HepG2 (cell line): ENCODE measurements around the gene ANKEF1. TPM values are rescaled to one million over a fixed set of nuclear protein-coding genes. Genes with fewer than 3 reads are reported as not detected.
A peak's percentile ranks its signal among the peaks of the same experiment; 100 is the strongest.

ENCODE experiments used
- ATAC-seq: fragments of 200-7000 bp; cut with Tn5 transposase; 3 replicates; pipeline ENCODE4 v1.9.1; 2020; ENCODE audit warnings: mild to moderate bottlenecking, moderate library complexity
- Bru-seq: library from RNA; stranded (reverse); fragments of 400-500 nt; gene quantifications from one replicate; lab custom pipeline; 2021; lab: Mats Ljungman, UMichigan
- BruChase-seq, 2 experiments: library from RNA; stranded (reverse); fragments of 400-500 nt; gene quantifications; one replicate each; lab custom pipeline; 2021; lab: Mats Ljungman, UMichigan
- BruUV-seq: library from RNA; stranded (reverse); fragments of 400-500 nt; replicated peaks from 2 replicates; lab custom pipeline; 2021; lab: Mats Ljungman, UMichigan
- CTCF ChIA-PET: fragments of 300-600 bp; formaldehyde crosslinking; extraction: SDS; loops from one replicate; lab custom pipeline; 2021; ENCODE audit warnings: low total read pairs, inconsistent platforms, low intra/inter-chr PET ratio; lab: Yijun Ruan, JAX
- POLR2A ChIA-PET: fragments of 350-600 bp; sonication (Branson Sonifier 250); formaldehyde crosslinking; loops from one replicate; lab custom pipeline; 2020; ENCODE audit warnings: antibody characterized with exemption, inconsistent platforms; lab: Yijun Ruan, JAX
- DNase-seq: peaks from one replicate; pipeline ENCODE4 v3.0.0-alpha.2; 2015; ENCODE audit warnings: low spot score
- FAIRE-seq: peaks from 3 replicates; lab custom pipeline; 2011; peaks lifted over from hg19 to GRCh38; lab: Jason Lieb, UNC
- H2AFZ ChIP-seq: one replicate; pipeline ENCODE4 v1.6.1; 2011; ENCODE audit warnings: low read length, inconsistent platforms
- H3K27ac ChIP-seq: fragments of 300-600 bp; 3 replicates; pipeline ENCODE4 v1.8.0; 2011; ENCODE audit warnings: mixed run types, mild to moderate bottlenecking, mixed read lengths, low read length, inconsistent platforms; ENCODE audit not compliant: insufficient read depth; ENCODE audit errors: extremely low read length
- H3K27me3 ChIP-seq, 2 experiments: fragments of 200-600 bp in 1 of 2; 2 replicates in 1 of 2; 3 replicates in 1 of 2; pipeline versions ENCODE4 v1.6.0 to v1.8.0; 2011; ENCODE audit warnings: low read length in 2 of 2, mild to moderate bottlenecking in 2 of 2, moderate library complexity in 2 of 2, inconsistent platforms in 1 of 2; ENCODE audit not compliant: insufficient read depth in 2 of 2, control insufficient read depth in 1 of 2
- H3K36me3 ChIP-seq, 2 experiments: fragments of 200-600 bp in 1 of 2; replicated peaks in 1 of 2; 2 replicates in 1 of 2; 3 replicates in 1 of 2; pipeline versions ENCODE4 v1.5.1 to v1.8.0; 2011; ENCODE audit warnings: low read length in 2 of 2, inconsistent platforms in 1 of 2; ENCODE audit not compliant: insufficient read depth in 2 of 2, control insufficient read depth in 1 of 2
- H3K4me1 ChIP-seq: 2 replicates; pipeline ENCODE4 v1.5.1; 2012; ENCODE audit warnings: low read length, inconsistent platforms; ENCODE audit not compliant: insufficient read depth
- H3K4me2 ChIP-seq: 2 replicates; pipeline ENCODE4 v1.6.0; 2011; ENCODE audit warnings: low read depth, low read length, inconsistent platforms
- H3K4me3 ChIP-seq, 3 experiments: fragments of 200-600 bp in 1 of 3; sonication (generic), shearing (Covaris generic) in 1 of 3; replicated peaks in 1 of 3; 2 replicates each; pipeline ENCODE4 v1.5.1; 2011 to 2016; ENCODE audit warnings: low read length in 3 of 3, inconsistent platforms in 2 of 3, low read depth in 2 of 3, mild to moderate bottlenecking in 2 of 3, control low read depth in 1 of 3, mixed read lengths in 1 of 3; ENCODE audit not compliant: insufficient read depth in 1 of 3
- H3K79me2 ChIP-seq: one replicate; pipeline ENCODE4 v1.6.1; 2011; ENCODE audit warnings: low read length, inconsistent platforms; ENCODE audit not compliant: insufficient read depth
- H3K9ac ChIP-seq: 2 replicates; pipeline ENCODE4 v1.6.0; 2011; ENCODE audit warnings: mild to moderate bottlenecking, low read depth, low read length, inconsistent platforms; ENCODE audit not compliant: insufficient read depth
- H3K9me3 ChIP-seq: 2 replicates; pipeline ENCODE4 v1.5.1; 2012; ENCODE audit warnings: mild to moderate bottlenecking, low read length
- H4K20me1 ChIP-seq: 2 replicates; pipeline ENCODE4 v1.6.0; 2011; ENCODE audit warnings: inconsistent platforms, mild to moderate bottlenecking, low read length, moderate library complexity; ENCODE audit not compliant: insufficient read depth
- CENPT ChIP-seq: sonication (generic); formaldehyde crosslinking; IDR thresholded peaks from 2 replicates; pipeline ENCODE4 v1.8.0; 2022; ENCODE audit warnings: low read depth, mild to moderate bottlenecking, moderate library complexity, missing genetic modification reagents
- EZH2 ChIP-seq: conservative IDR thresholded peaks from 2 replicates; pipeline ENCODE4 v1.6.1; 2012; ENCODE audit warnings: mild to moderate bottlenecking, low read depth, low read length, moderate library complexity
- FIP1L1 ChIP-seq: fragments of 200-400 bp; formaldehyde crosslinking; IDR thresholded peaks from 2 replicates; pipeline ENCODE4 v1.6.1; 2018; ENCODE audit warnings: low read depth, mild to moderate bottlenecking, low read length, moderate library complexity, borderline replicate concordance; ENCODE audit not compliant: insufficient read depth
- FOXA1 ChIP-seq, 2 experiments: fragments of 450-650 bp in 1 of 2; sonication (generic) in 1 of 2; formaldehyde crosslinking in 1 of 2; IDR thresholded peaks; 2 replicates each; pipeline versions ENCODE4 v1.4.0 to v1.6.1; 2016 to 2020; ENCODE audit warnings: missing genetic modification reagents in 1 of 2
- LCORL ChIP-seq, 2 experiments: fragments of 450-650 bp in 1 of 2; sonication (generic) in 1 of 2; formaldehyde crosslinking in 1 of 2; IDR thresholded peaks; 2 replicates each; pipeline versions ENCODE4 v1.5.0 to v1.6.1; 2017 to 2020; ENCODE audit warnings: antibody characterized with exemption in 1 of 2, missing genetic modification reagents in 1 of 2
- ZBTB38 ChIP-seq: sonication (generic); formaldehyde crosslinking; IDR thresholded peaks from 2 replicates; pipeline ENCODE4 v1.5.1; 2020; ENCODE audit warnings: mild to moderate bottlenecking, missing genetic modification reagents
- ZFP91 ChIP-seq: sonication (generic); formaldehyde crosslinking; IDR thresholded peaks from 2 replicates; pipeline ENCODE4 v1.9.0; 2022; ENCODE audit warnings: missing genetic modification reagents, mild to moderate bottlenecking, borderline replicate concordance
- ZNF276 ChIP-seq: sonication (generic); formaldehyde crosslinking; IDR thresholded peaks from 2 replicates; pipeline ENCODE4 v1.4.0; 2020; ENCODE audit warnings: mild to moderate bottlenecking, low read depth, missing genetic modification reagents
- ZNF674 ChIP-seq: sonication (generic); formaldehyde crosslinking; IDR thresholded peaks from 2 replicates; pipeline ENCODE4 v1.5.0; 2020; ENCODE audit warnings: low read depth, mild to moderate bottlenecking, missing genetic modification reagents
- ZNF720 ChIP-seq: sonication (generic); formaldehyde crosslinking; IDR thresholded peaks from 2 replicates; pipeline ENCODE4 v1.4.0; 2020; ENCODE audit warnings: missing genetic modification reagents
- ZNF740 ChIP-seq: sonication (generic); formaldehyde crosslinking; IDR thresholded peaks from 2 replicates; pipeline ENCODE4 v1.4.0; 2020; ENCODE audit warnings: missing genetic modification reagents
- ZNF792 ChIP-seq: IDR thresholded peaks from 2 replicates; pipeline ENCODE4 v1.6.1; 2016
- WGBS: methylation state at CpG from one replicate; pipeline ENCODE4 v1.1.6; 2017; ENCODE audit warnings: low lambda C conversion rate; 5-methylcytosine and 5-hydroxymethylcytosine counted together
- in situ Hi-C: cut with HindIII; loops from 2 replicates; pipeline ENCODE4 v1.10.0; 2017; ENCODE audit warnings: low pct_unique_long_range_greater_than_20kb; ENCODE audit not compliant: extremely low pct_ligation_motif_present
- intact Hi-C: fragments of 100-400 bp; cut with micrococcal nuclease; formaldehyde crosslinking; loops from one replicate; pipeline ENCODE4 v1.10.0; 2022; ENCODE audit not compliant: unreplicated experiment
- long read RNA-seq, 2 experiments: library from RNA in 1 of 2; library from polyadenylated mRNA in 1 of 2; stranded (forward) in 1 of 2; unstranded in 1 of 2; transcript quantifications; one replicate each; pipeline ENCODE4 v2.0.0, GENCODE V29; 2019 to 2022
- polyA minus RNA-seq, 3 experiments: library from RNA; depleted of rRNA, polyadenylated mRNA; stranded (reverse); fragments of >200 nt; gene quantifications; 2 replicates each; pipeline ENCODE4 v1.2.3, GENCODE V29; 2011; ENCODE audit warnings: low replicate concordance in 1 of 3
- polyA plus RNA-seq, 8 experiments: library from polyadenylated mRNA; depleted of rRNA in 3 of 8; stranded (reverse) in 7 of 8; unstranded in 1 of 8; fragments of >200 nt; fragmentation: Illumina TruSeq in 4 of 8; extraction: Trizol in 4 of 8; gene quantifications; 2 replicates each; pipeline versions ENCODE4 v1.2.1 to v1.2.3, GENCODE V29; 2011 to 2016; ENCODE audit warnings: low read depth in 4 of 8, missing spikeins in 1 of 8, mixed read lengths in 1 of 8; ENCODE audit not compliant: insufficient read depth in 1 of 8
- total RNA-seq, 5 experiments: library from RNA; depleted of rRNA; stranded (reverse); fragments of >200 nt; fragmentation: Illumina TruSeq; extraction: Trizol; gene quantifications; 2 replicates each; pipeline ENCODE4 v1.2.3, GENCODE V29; 2016; ENCODE audit warnings: low read depth in 1 of 5

ANKEF1 gene
- total RNA-seq (2016; rRNA removed; fragmentation: Illumina TruSeq; extraction: Trizol), result 8.6 and 11.8 TPM in 2 replicates
- total RNA-seq (2016; cell fraction: cytosol; rRNA removed; fragmentation: Illumina TruSeq; extraction: Trizol; ENCODE audit: low read depth), result 2.0 and 2.4 TPM in 2 replicates
- total RNA-seq (2016; cell fraction: insoluble cytoplasmic fraction; rRNA removed; fragmentation: Illumina TruSeq; extraction: Trizol), result 9.2 and 10.5 TPM in 2 replicates
- 5.8 and 6.0 TPM in 2 replicates for total RNA-seq (2016; cell fraction: membrane; rRNA removed; fragmentation: Illumina TruSeq; extraction: Trizol)
- total RNA-seq (2016; cell fraction: nucleus; rRNA removed; fragmentation: Illumina TruSeq; extraction: Trizol), result 6.2 and 6.9 TPM in 2 replicates
- polyA plus RNA-seq (2011; rRNA removed), result 3.0 and 3.1 TPM in 2 replicates
- polyA plus RNA-seq (2011; cell fraction: cytosol; rRNA removed), result 1.6 and 2.6 TPM in 2 replicates
- polyA plus RNA-seq (2011; cell fraction: nucleus; rRNA removed), result 1.8 and 2.0 TPM in 2 replicates
- polyA plus RNA-seq (2012), result 4.1 and 4.7 TPM in 2 replicates
- 1.0 and 1.3 TPM in 2 replicates for polyA plus RNA-seq (2016; cell fraction: cytosol; fragmentation: Illumina TruSeq; extraction: Trizol; ENCODE audit: low read depth)
- polyA plus RNA-seq (2016; cell fraction: insoluble cytoplasmic fraction; fragmentation: Illumina TruSeq; extraction: Trizol; ENCODE audit: low read depth), result 8.5 and 8.6 TPM in 2 replicates
- polyA plus RNA-seq (2016; cell fraction: membrane; fragmentation: Illumina TruSeq; extraction: Trizol; ENCODE audit: low read depth), result 2.5 and 2.8 TPM in 2 replicates
- 5.3 and 5.7 TPM in 2 replicates for polyA plus RNA-seq (2016; cell fraction: nucleus; fragmentation: Illumina TruSeq; extraction: Trizol; ENCODE audit: insufficient read depth, low read depth)
- 4.2 and 5.4 TPM in 2 replicates for polyA minus RNA-seq (2011; rRNA and poly(A)+ RNA removed; ENCODE audit: low replicate concordance)
- polyA minus RNA-seq (2011; cell fraction: cytosol; rRNA and poly(A)+ RNA removed), result 4.5 and 5.0 TPM in 2 replicates
- 9.0 and 10.7 TPM in 2 replicates for polyA minus RNA-seq (2011; cell fraction: nucleus; rRNA and poly(A)+ RNA removed)
- Bru-seq, nascent RNA, result percentile 67 among the genes with signal in this experiment
- percentile 75 among the genes with signal in this experiment for BruChase-seq, experiment 1, labeled RNA remaining after a 6-hour chase
- percentile 69 among the genes with signal in this experiment for BruChase-seq, experiment 2, labeled RNA remaining after a 2-hour chase
- long read RNA-seq, experiment 1, full-length matches to known transcripts, result 2 of 16 reads
- long read RNA-seq, experiment 1, partial matches to known transcripts, result 11 of 16 reads
- long read RNA-seq, experiment 1, other reads (novel, unspliced or antisense), result 3 of 16 reads
- long read RNA-seq, experiment 2, full-length matches to known transcripts, result 2 of 15 reads
- long read RNA-seq, experiment 2, partial matches to known transcripts, result 9 of 15 reads
- long read RNA-seq, experiment 2, other reads (novel, unspliced or antisense), result 4 of 15 reads

GRCh38 chr20:10034717-10035571, at the start of gene ANKEF1:
Gene ANKEF1 (plus strand): TSS chr20:10034987. CDS start chr20:10038302, 3,315 bp downstream.
- no peaks in the 10 kb centered on the region for H3K27me3 ChIP-seq
- no peaks in the 10 kb centered on the region for H3K9me3 ChIP-seq
- intact Hi-C loops (no loop called here), in situ Hi-C loops (no loop called here)
- no peaks in the 10 kb centered on the region for H4K20me1 ChIP-seq
- peaks cover 17% of the 10 kb centered on the region for H3K4me1 ChIP-seq
- H3K79me2 ChIP-seq, result no peaks in the 10 kb centered on the region
- POLR2A ChIA-PET, result interaction anchor here (1.3 to 1.9 kb wide), 2 partner anchors 9 to 399 kb away, joined by 3 to 9 read pairs; partner anchors contain the start of genes MKKS and SLX4IP
- DNase-seq, result peak; percentile 87
- peak within 1 kb of the TSS; percentile 66 to 82 (median 76) for H3K4me3 ChIP-seq
- peak within 1 kb of the TSS; percentile 74 for H3K9ac ChIP-seq
- peak; percentile 99 for ATAC-seq
- H3K36me3 ChIP-seq, result peaks cover 0 to 4% of the 10 kb centered on the region in 2 experiments; a peak in 1 of 5 replicates
- FAIRE-seq, result no peak
- peak within 1 kb of the TSS; percentile 84 for H3K4me2 ChIP-seq
- CTCF ChIA-PET, result no interaction called here
- BruUV-seq, result no TSS peak
- H2AFZ ChIP-seq, result peak within 1 kb of the TSS; percentile 66
- WGBS, result 6% methylated on average over 37 of the region's 65 CpGs
- H3K27ac ChIP-seq, result peak within 1 kb of the TSS; percentile 62
- TF ChIP-seq ZNF720 (CRISPR knock-in tag) (no peak), ZNF792 (CRISPR knock-in tag) (peak; percentile 92), ZNF674 (CRISPR knock-in tag) (no peak), EZH2 (no peak), ZNF276 (peak; percentile 98), ZNF740 (CRISPR knock-in tag) (no peak), LCORL (IDR thresholded peaks at IDR 0.05) (no peak; the same call in 1 of the 2 replicates), LCORL (CRISPR knock-in tag; IDR thresholded peaks at IDR 0.05) (peak; percentile 81), CENPT (0 out of 2 replicates have a peak, but pooled peaks have one; percentile 78), FOXA1 (IDR thresholded peaks at IDR 0.05) (no peak), FOXA1 (CRISPR knock-in tag; IDR thresholded peaks at IDR 0.05) (no peak), ZBTB38 (CRISPR knock-in tag) (peak; percentile 95), FIP1L1 (no peak; the same call in 1 of the 2 replicates), ZFP91 (CRISPR knock-in tag) (peak; percentile 84)
